Breast epithelium (tissue), 3 donors: ENCODE measurements around the gene FOXL1.

Source experiments
- CTCF ChIP-seq, 3 donors: fragments of 450-650 bp; IDR thresholded peaks; one replicate each; pipeline ENCODE4 v1.5.1; 2016 to 2017; ENCODE audit warnings: antibody characterized with exemption in 3 of 3, mild to moderate bottlenecking in 3 of 3, moderate library complexity in 3 of 3
- POLR2A ChIP-seq: fragments of 450-650 bp; IDR thresholded peaks from one replicate; pipeline ENCODE4 v1.6.1; 2016; ENCODE audit warnings: antibody characterized with exemption, mild to moderate bottlenecking, moderate library complexity

GRCh38 chr16:86556576-86556975 is 21.8 kb upstream of the FOXL1 start:
- TF ChIP-seq CTCF (IDR thresholded peaks at IDR 0.05), result no peak
- no peak for TF ChIP-seq POLR2A
